GM12878 (cell line): ENCODE measurements around the gene HLX. TPM values are rescaled to one million over a fixed set of nuclear protein-coding genes. Genes with fewer than 3 reads are reported as not detected.

Source experiments
- ATAC-seq: fragments of 200-7000 bp; cut with Tn5 transposase; 3 replicates; pipeline ENCODE4 v1.9.1; 2020; ENCODE audit warnings: mild to moderate bottlenecking, moderate library complexity
- BruUV-seq: library from RNA; stranded (reverse); fragments of 400-500 nt; replicated peaks from 2 replicates; lab custom pipeline; 2021; lab: Mats Ljungman, UMichigan
- CTCF ChIA-PET: fragments of 300-600 bp; sonication (Branson Sonifier 250); formaldehyde crosslinking; extraction: SDS; loops from one replicate; lab custom pipeline; 2021; ENCODE audit warnings: inconsistent platforms; lab: Yijun Ruan, JAX
- POLR2A ChIA-PET: fragments of 350-600 bp; formaldehyde crosslinking; extraction: SDS; loops from one replicate; lab custom pipeline; 2021; ENCODE audit warnings: inconsistent platforms; lab: Charles Lee
- RAD21 ChIA-PET: fragments of 300-600 bp; sonication (Branson Sonifier 250); formaldehyde crosslinking; loops from one replicate; lab custom pipeline; 2023; ENCODE audit warnings: antibody characterized with exemption; ENCODE audit not compliant: unreplicated experiment; lab: Charles Lee
- SMC1A ChIA-PET: fragments of 300-600 bp; sonication (Branson Sonifier 250); formaldehyde crosslinking; loops from one replicate; lab custom pipeline; 2023; ENCODE audit not compliant: unreplicated experiment, uncharacterized antibody; lab: Charles Lee
- DNase-seq: peaks from one replicate; pipeline ENCODE4 v3.0.0-alpha.2; 2011; ENCODE audit warnings: low read depth, low spot score
- FAIRE-seq: peaks from 3 replicates; lab custom pipeline; 2011; peaks lifted over from hg19 to GRCh38; lab: Jason Lieb, UNC
- H2AFZ ChIP-seq: 2 replicates; pipeline ENCODE4 v1.6.0; 2011; ENCODE audit warnings: low read depth, low read length, control low read depth; ENCODE audit not compliant: control insufficient read depth
- H3K27ac ChIP-seq: 2 replicates; pipeline ENCODE4 v1.5.1; 2011; ENCODE audit warnings: control low read depth; ENCODE audit not compliant: control insufficient read depth, insufficient read depth
- H3K27me3 ChIP-seq, 2 experiments: replicated peaks in 1 of 2; 2 replicates each; pipeline versions ENCODE4 v1.6.0 to v1.6.1; 2011; ENCODE audit warnings: low read length in 1 of 2; ENCODE audit not compliant: control insufficient read depth in 2 of 2, insufficient read depth in 2 of 2
- H3K36me3 ChIP-seq, 2 experiments: 2 replicates each; pipeline ENCODE4 v1.5.1; 2011; ENCODE audit warnings: low read length in 1 of 2; ENCODE audit not compliant: control insufficient read depth in 2 of 2, insufficient read depth in 2 of 2
- H3K4me1 ChIP-seq: 2 replicates; pipeline ENCODE4 v1.6.1; 2011; ENCODE audit warnings: mild to moderate bottlenecking, low read length, moderate library complexity, mixed read lengths; ENCODE audit not compliant: control insufficient read depth, insufficient read depth
- H3K4me2 ChIP-seq: 2 replicates; pipeline ENCODE4 v1.6.0; 2011; ENCODE audit warnings: control low read depth; ENCODE audit not compliant: control insufficient read depth, insufficient read depth
- H3K4me3 ChIP-seq: fragments of 200-600 bp; sonication (generic); 2 replicates; pipeline ENCODE4 v1.5.1; 2016
- H3K79me2 ChIP-seq: 2 replicates; pipeline ENCODE4 v1.6.0; 2011; ENCODE audit warnings: low read length; ENCODE audit not compliant: control insufficient read depth, insufficient read depth
- H3K9ac ChIP-seq: 2 replicates; pipeline ENCODE4 v1.8.0; 2011; ENCODE audit warnings: low read length, control low read depth, mixed read lengths; ENCODE audit not compliant: control insufficient read depth, insufficient read depth
- H3K9me3 ChIP-seq: replicated peaks from 3 replicates; pipeline ENCODE4 v1.5.1; 2011; ENCODE audit warnings: mild to moderate bottlenecking, low read length; ENCODE audit not compliant: control insufficient read depth, insufficient read depth
- H4K20me1 ChIP-seq: 2 replicates; pipeline ENCODE4 v1.6.0; 2011; ENCODE audit not compliant: control insufficient read depth, insufficient read depth
- FOXM1 ChIP-seq: IDR thresholded peaks from 2 replicates; pipeline ENCODE4 v1.6.1; 2012; ENCODE audit warnings: low read depth, mild to moderate bottlenecking, inconsistent platforms, low read length, moderate library complexity
- NFXL1 ChIP-seq: fragments of 450-650 bp; IDR thresholded peaks from 2 replicates; pipeline ENCODE4 v1.6.1; 2017; ENCODE audit warnings: antibody characterized with exemption, mild to moderate bottlenecking, borderline replicate concordance
- RAD21 ChIP-seq: IDR thresholded peaks from 2 replicates; pipeline ENCODE4 v1.6.1; 2011; ENCODE audit warnings: mild to moderate bottlenecking, low read depth, low read length, moderate library complexity; ENCODE audit not compliant: insufficient read depth
- SMARCA5 ChIP-seq: fragments of 450-650 bp; IDR thresholded peaks from 2 replicates; pipeline ENCODE4 v1.6.1; 2017; ENCODE audit warnings: mild to moderate bottlenecking
- SMC3 ChIP-seq: IDR thresholded peaks from 2 replicates; pipeline ENCODE4 v1.6.1; 2011; ENCODE audit warnings: low read length, improper control_type of control experiment, borderline replicate concordance
- YY1 ChIP-seq: IDR thresholded peaks from 2 replicates; pipeline ENCODE4 v1.6.1; 2011; ENCODE audit warnings: low read depth, mild to moderate bottlenecking, low read length
- WGBS: methylation state at CpG from one replicate; pipeline ENCODE4 v1.1.6; 2016; ENCODE audit warnings: low lambda C conversion rate; ENCODE audit not compliant: insufficient replicate concordance, insufficient coverage; ENCODE audit errors: missing lambda C conversion rate; 5-methylcytosine and 5-hydroxymethylcytosine counted together
- in situ Hi-C: fragments of 300-500 bp; cut with MboI; formaldehyde crosslinking; loops from 9 replicates; pipeline ENCODE4 v1.14.3; 2018; ENCODE audit warnings: mixed read lengths
- intact Hi-C: fragments of 100-400 bp; cut with micrococcal nuclease; formaldehyde crosslinking; loops from one replicate; pipeline ENCODE4 v1.14.2; 2022; ENCODE audit not compliant: unreplicated experiment
- polyA plus RNA-seq, 11 experiments: library from polyadenylated mRNA; depleted of rRNA in 4 of 11; unstranded in 6 of 11; stranded (reverse) in 5 of 11; fragments of >200 nt; fragmentation: Nextera tagmentation in 4 of 11; fragmentation: Illumina TruSeq in 1 of 11; extraction: Ambion mirVana in 4 of 11; extraction: Trizol in 1 of 11; gene quantifications; 1 replicate in 1 of 11; 2 replicates in 10 of 11; pipeline versions ENCODE4 v1.2.1 to v1.2.3, GENCODE V29; 2011 to 2016; ENCODE audit warnings: inconsistent platforms in 2 of 11, missing spikeins in 2 of 11, low read depth in 1 of 11
- total RNA-seq, 4 experiments: library from RNA; depleted of rRNA in 3 of 4; stranded (reverse); fragments of >200 nt in 3 of 4; fragmentation: Illumina TruSeq in 1 of 4; extraction: Trizol in 1 of 4; gene quantifications; 2 replicates each; pipeline versions ENCODE4 v1.2.1 to v1.2.3, GENCODE V29; 2013 to 2021
- TF ChIP-seq, protein P1 (sequence below): IDR thresholded peaks from 2 replicates; pipeline ENCODE4 v1.6.1; 2012; ENCODE audit warnings: mild to moderate bottlenecking, low read depth, low read length
- TF ChIP-seq, protein P2 (sequence below), 3 experiments: IDR thresholded peaks in 2 of 3; conservative IDR thresholded peaks in 1 of 3; 2 replicates each; pipeline ENCODE4 v1.5.1; 2011; ENCODE audit warnings: low read depth in 3 of 3, low read length in 3 of 3, mild to moderate bottlenecking in 3 of 3, control low read depth in 2 of 3, moderate library complexity in 2 of 3, inconsistent platforms in 1 of 3, mixed read lengths in 1 of 3; ENCODE audit not compliant: control insufficient read depth in 2 of 3, insufficient read depth in 1 of 3; ENCODE audit errors: extremely low read depth in 1 of 3

The HLX gene
- total and polyA plus RNA-seq, 10 of the 15 experiments (the other 5 are each of a cell fraction or from before 2014, with no cell fraction given) = 0.11 to 2.3 (median 1.1) TPM

DNA sequence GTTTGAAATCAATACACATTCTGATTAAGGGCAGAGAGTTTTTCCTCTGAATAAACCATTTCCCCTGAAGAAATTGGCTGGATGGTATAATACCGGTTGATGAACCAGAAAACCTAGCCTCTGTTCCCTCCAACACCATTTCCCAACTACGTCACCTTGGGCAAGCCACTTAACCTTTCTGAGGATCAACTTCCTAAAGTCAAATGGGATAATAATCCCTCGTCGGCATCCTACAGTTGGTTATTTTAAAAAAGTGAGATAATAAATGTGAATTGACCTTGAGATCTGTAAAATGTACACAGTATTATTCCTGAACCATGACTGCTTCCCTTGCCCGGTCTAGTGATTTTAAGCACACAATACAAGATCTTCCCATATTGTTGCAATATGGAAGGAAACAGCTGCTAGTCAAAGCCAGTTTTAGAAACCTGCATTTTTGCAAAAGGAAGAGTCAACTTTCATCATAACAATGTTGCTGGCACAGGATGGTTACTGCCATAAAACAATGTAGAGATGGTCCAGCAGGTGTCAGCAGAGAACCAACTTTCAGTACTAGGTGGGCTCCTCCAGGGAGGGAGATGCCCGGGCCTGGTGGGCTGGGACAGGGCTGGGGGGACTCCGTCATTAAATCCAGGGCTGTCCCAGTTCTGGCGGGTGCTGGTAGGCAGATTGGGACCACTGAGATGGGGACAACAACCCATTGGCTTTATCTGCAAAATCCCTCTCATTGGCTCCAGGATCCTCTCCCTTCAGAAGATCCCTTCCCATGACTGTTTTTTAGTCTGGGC lies 5.2 kb upstream of the HLX start:
- Histone ChIP-seq H3K79me2 (no peaks in the 10 kb centered on the region), H3K27me3 (0 out of 4 replicates have a peak, but pooled peaks cover 0 to 4% of the 10 kb centered on the region in 2 experiments), H2AFZ (no peak overlapping the region), H3K4me3 (no peak overlapping the region), H3K4me2 (no peak overlapping the region), H4K20me1 (no peaks in the 10 kb centered on the region), H3K4me1 (peaks cover 10% of the 10 kb centered on the region), H3K36me3 (no peaks in the 10 kb centered on the region), H3K27ac (no peak overlapping the region), H3K9me3 (no peaks in the 10 kb centered on the region), H3K9ac (no peak overlapping the region)
- FAIRE-seq (no peak), ATAC-seq (peak; percentile 47), DNase-seq (no peak)
- 0 out of 2 replicates have a peak, but pooled peaks have one; percentile 36 for TF ChIP-seq YY1
- TF ChIP-seq, protein P1, sequence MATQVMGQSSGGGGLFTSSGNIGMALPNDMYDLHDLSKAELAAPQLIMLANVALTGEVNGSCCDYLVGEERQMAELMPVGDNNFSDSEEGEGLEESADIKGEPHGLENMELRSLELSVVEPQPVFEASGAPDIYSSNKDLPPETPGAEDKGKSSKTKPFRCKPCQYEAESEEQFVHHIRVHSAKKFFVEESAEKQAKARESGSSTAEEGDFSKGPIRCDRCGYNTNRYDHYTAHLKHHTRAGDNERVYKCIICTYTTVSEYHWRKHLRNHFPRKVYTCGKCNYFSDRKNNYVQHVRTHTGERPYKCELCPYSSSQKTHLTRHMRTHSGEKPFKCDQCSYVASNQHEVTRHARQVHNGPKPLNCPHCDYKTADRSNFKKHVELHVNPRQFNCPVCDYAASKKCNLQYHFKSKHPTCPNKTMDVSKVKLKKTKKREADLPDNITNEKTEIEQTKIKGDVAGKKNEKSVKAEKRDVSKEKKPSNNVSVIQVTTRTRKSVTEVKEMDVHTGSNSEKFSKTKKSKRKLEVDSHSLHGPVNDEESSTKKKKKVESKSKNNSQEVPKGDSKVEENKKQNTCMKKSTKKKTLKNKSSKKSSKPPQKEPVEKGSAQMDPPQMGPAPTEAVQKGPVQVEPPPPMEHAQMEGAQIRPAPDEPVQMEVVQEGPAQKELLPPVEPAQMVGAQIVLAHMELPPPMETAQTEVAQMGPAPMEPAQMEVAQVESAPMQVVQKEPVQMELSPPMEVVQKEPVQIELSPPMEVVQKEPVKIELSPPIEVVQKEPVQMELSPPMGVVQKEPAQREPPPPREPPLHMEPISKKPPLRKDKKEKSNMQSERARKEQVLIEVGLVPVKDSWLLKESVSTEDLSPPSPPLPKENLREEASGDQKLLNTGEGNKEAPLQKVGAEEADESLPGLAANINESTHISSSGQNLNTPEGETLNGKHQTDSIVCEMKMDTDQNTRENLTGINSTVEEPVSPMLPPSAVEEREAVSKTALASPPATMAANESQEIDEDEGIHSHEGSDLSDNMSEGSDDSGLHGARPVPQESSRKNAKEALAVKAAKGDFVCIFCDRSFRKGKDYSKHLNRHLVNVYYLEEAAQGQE = no peak
- TF ChIP-seq NFXL1 = no peak
- no peak for TF ChIP-seq FOXM1
- peak; percentile 79 for TF ChIP-seq SMC3
- TF ChIP-seq, protein P2, sequence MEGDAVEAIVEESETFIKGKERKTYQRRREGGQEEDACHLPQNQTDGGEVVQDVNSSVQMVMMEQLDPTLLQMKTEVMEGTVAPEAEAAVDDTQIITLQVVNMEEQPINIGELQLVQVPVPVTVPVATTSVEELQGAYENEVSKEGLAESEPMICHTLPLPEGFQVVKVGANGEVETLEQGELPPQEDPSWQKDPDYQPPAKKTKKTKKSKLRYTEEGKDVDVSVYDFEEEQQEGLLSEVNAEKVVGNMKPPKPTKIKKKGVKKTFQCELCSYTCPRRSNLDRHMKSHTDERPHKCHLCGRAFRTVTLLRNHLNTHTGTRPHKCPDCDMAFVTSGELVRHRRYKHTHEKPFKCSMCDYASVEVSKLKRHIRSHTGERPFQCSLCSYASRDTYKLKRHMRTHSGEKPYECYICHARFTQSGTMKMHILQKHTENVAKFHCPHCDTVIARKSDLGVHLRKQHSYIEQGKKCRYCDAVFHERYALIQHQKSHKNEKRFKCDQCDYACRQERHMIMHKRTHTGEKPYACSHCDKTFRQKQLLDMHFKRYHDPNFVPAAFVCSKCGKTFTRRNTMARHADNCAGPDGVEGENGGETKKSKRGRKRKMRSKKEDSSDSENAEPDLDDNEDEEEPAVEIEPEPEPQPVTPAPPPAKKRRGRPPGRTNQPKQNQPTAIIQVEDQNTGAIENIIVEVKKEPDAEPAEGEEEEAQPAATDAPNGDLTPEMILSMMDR (IDR thresholded peaks at IDR 0.05 in 2 of 3, conservative IDR thresholded peaks at IDR 0.05 in 1 of 3; ENCODE audit: control insufficient read depth in 2 of 3, extremely low read depth in 1 of 3, insufficient read depth in 1 of 3, low read depth in 3 of 3, low read length in 3 of 3) = peak; percentile 60 to 79 (median 65); a peak in 5 of 6 replicates
- 0 out of 2 replicates have a peak, but pooled peaks have one; percentile 27 for TF ChIP-seq SMARCA5
- peak; percentile 82 for TF ChIP-seq RAD21
- no TSS peak for BruUV-seq
- ChIA-PET POLR2A (no interaction called here), RAD21 (interaction anchor here (0.6 to 3.1 kb wide), 6 partner anchors 300 to 624 kb away, joined by 3 to 44 read pairs (median 14); no protein-coding TSS in a partner anchor), SMC1A (interaction anchor here (0.6 to 8.1 kb wide), 14 partner anchors 64 to 674 kb away, joined by 3 to 94 read pairs (median 5); no protein-coding TSS in a partner anchor), CTCF (interaction anchor here (0.6 to 8.2 kb wide), 20 partner anchors 12 to 1289 kb away, joined by 3 to 142 read pairs (median 3); no protein-coding TSS in a partner anchor)
- intact Hi-C loops = loop anchor here (1.0 to 10.0 kb wide), 6 partner anchors 329 to 1581 kb away; no protein-coding TSS in a partner anchor
- in situ Hi-C loops = loop anchor here (5.0 kb wide), 1 partner anchor 333 kb away; no protein-coding TSS in a partner anchor
- 28% methylated on average over 8 of the region's 8 CpGs for WGBS
